Measurements from ENCODE around the gene UNCX. TPM values are rescaled to one million over a fixed set of nuclear protein-coding genes. Genes with fewer than 3 reads are reported as not detected.

UNCX gene
- total RNA-seq, 1 donor from 2014 or later = not detected

DNA sequence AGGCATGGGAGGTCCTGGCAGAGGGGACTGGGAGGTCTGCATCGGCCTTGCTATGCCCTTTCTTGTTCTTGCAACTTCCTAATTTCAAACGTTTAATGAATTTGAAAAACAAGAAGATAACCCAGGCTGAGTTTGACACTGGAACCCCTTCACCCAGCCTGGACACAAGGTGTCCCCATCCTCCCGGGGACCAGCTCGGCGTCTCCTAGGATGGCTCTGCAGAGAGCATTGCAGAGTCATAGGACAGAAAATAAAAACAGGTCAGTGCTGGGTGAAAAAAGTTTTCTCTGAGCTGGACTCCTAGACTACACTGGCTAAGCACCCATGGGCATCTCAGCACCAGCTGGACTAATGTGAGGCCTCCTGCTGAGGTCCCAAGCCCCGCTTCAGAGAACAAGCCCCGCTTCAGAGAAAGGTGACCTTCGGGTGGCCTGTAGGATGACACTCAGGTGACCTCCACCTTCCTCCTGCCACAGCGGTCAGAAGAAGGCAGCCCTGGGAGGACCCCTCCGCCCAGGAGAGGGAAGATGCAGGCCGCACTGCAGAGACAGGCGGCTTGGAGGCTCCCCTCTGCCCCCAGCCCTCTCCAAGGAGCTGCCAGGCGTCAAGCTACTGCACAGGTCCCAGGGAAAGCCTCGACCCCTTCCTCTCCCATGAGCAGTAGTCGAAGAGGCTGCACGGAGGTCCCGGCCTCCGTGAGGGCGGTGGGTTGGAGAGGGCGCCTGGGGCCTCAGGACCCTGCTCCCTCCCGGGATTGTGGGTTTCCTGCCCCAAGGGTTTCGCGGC, 9.3 kb upstream of the UNCX start:
- Mint-ChIP-seq H3K4me1 (ENCODE audit: unreplicated experiment) (peaks cover 1% of the 10 kb centered on the region), H3K27me3 (ENCODE audit: unreplicated experiment) (peaks cover 64% of the 10 kb centered on the region), H3K27ac (ENCODE audit: unreplicated experiment) (no peak overlapping the region), H3K4me3 (ENCODE audit: unreplicated experiment) (no peak overlapping the region), H3K9me3 (ENCODE audit: unreplicated experiment) (no peaks in the 10 kb centered on the region), H3K36me3 (ENCODE audit: unreplicated experiment) (no peaks in the 10 kb centered on the region)
- no peak for TF ChIP-seq CTCF (IDR thresholded peaks at IDR 0.05)
- DNase-seq (ENCODE audit: extremely low spot score, unreplicated experiment) = no peak

- TF ChIP-seq CTCF (IDR thresholded peaks at IDR 0.05) = no peak
- Mint-ChIP-seq H3K9me3 (ENCODE audit: unreplicated experiment) (no peaks in the 10 kb centered on the region), H3K27ac (ENCODE audit: unreplicated experiment) (no peak overlapping the region), H3K36me3 (ENCODE audit: unreplicated experiment) (peaks cover 2% of the 10 kb centered on the region), H3K4me1 (ENCODE audit: unreplicated experiment) (peaks cover 1% of the 10 kb centered on the region), H3K27me3 (ENCODE audit: unreplicated experiment) (peaks cover 71% of the 10 kb centered on the region), H3K4me3 (ENCODE audit: unreplicated experiment) (no peak overlapping the region)
- no peak for DNase-seq (ENCODE audit: extremely low spot score, unreplicated experiment)
These were observed 8.5 kb upstream of the UNCX start for GRCh38 chr7:1224086-1224716.

DNA sequence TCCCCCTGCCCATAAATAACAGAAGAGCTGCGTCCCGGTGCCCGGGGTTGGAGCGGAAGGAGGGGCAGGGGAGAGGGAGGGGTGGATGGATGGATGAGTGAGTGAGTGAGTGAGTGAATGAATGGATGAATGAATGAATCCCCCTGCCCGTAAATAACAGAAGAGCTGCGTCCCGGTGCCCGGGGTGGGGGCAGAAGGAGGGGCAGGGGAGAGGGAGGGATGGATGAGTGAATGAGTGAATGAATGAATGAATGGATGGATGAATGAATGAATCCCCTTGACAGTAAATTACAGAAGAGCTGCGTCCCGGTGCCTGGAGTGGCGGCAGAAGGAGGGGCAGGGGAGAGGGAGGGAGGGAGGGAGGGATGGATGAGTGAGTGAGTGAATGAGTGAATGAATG, 7.6 kb upstream of the UNCX start:
- TF ChIP-seq CTCF (IDR thresholded peaks at IDR 0.05) = no peak
- Mint-ChIP-seq H3K27ac (ENCODE audit: unreplicated experiment) (no peak overlapping the region), H3K4me1 (ENCODE audit: unreplicated experiment) (peaks cover 1% of the 10 kb centered on the region), H3K36me3 (ENCODE audit: unreplicated experiment) (peaks cover 2% of the 10 kb centered on the region), H3K27me3 (ENCODE audit: unreplicated experiment) (peaks cover 64% of the 10 kb centered on the region), H3K9me3 (ENCODE audit: unreplicated experiment) (no peaks in the 10 kb centered on the region), H3K4me3 (ENCODE audit: unreplicated experiment) (no peak overlapping the region)
- no peak for DNase-seq (ENCODE audit: extremely low spot score, unreplicated experiment)

DNA sequence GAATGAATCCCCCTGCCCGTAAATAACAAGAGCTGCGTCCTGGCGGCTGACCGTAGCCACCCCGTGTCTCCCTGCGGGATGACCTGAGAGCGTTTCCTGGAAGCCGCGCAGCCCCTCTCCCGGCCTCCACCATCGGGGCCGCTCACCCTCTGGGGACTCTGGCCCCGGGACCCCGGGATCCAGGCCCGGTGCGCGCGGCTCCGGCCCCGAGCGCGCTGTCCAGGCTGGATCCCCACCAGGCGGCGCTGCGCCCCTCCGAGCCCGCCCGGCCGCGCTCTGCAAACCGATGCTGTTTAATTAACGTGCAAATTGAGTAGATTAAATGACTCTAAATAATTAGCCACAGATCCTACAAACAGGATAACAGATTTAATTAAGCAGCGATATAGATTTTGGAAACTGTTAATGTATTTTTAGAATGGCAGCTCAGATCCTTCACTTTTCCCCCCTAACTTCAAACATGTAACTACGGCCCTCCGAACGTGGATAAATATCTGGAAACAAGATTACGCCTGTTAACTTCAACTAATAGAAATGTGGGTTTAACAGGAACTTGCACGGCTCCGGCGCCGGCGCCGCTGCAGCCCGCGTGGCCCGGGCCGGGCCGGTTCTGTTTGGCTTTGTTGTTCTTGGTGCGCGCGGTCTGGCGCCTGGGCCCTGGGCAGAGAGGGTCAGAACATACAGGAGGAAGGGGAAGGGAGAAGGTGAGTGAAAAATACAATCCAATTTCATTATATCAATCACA, 7.1 kb upstream of the UNCX start:
- H3K4me3 Mint-ChIP-seq (ENCODE audit: unreplicated experiment) = no peak overlapping the region

More for the DNA sequence above, 7.1 kb upstream of the UNCX start:
- H3K36me3 Mint-ChIP-seq (ENCODE audit: unreplicated experiment) = peaks cover 2% of the 10 kb centered on the region
- H3K27me3 Mint-ChIP-seq (ENCODE audit: unreplicated experiment) = peaks cover 62% of the 10 kb centered on the region
- peak overlapping the region; percentile 7 for H3K27ac Mint-ChIP-seq (ENCODE audit: unreplicated experiment)
- no peak for DNase-seq (ENCODE audit: extremely low spot score, unreplicated experiment)
- H3K4me1 Mint-ChIP-seq (ENCODE audit: unreplicated experiment) = peaks cover 3% of the 10 kb centered on the region
- H3K9me3 Mint-ChIP-seq (ENCODE audit: unreplicated experiment) = no peaks in the 10 kb centered on the region
- TF ChIP-seq CTCF (IDR thresholded peaks at IDR 0.05) = peak; percentile 65

Measured in osteocyte (in vitro differentiated cells).